ENCODE results near the gene GATA5. TPM values are rescaled to one million over a fixed set of nuclear protein-coding genes. Genes with fewer than 3 reads are reported as not detected.

The GATA5 gene
- not detected for total RNA-seq
- polyA plus RNA-seq: not detected
- total RNA-seq: not detected

GRCh38 chr20:62475772-62476055 is at the start of gene GATA5:
GATA5 (minus strand) TSS chr20:62475995; CDS start chr20:62475521, 474 bp downstream.
- Histone ChIP-seq H3K9me3 (ENCODE audit: control insufficient read depth in 2 of 3, low read length in 3 of 3) (no peaks in the 10 kb centered on the region), H3K36me3 (ENCODE audit: control insufficient read depth in 2 of 3, insufficient read depth in 3 of 3, low read length in 3 of 3) (no peaks in the 10 kb centered on the region), H3K27me3 (ENCODE audit: control insufficient read depth in 2 of 2, insufficient read depth in 2 of 2, low read length in 2 of 2) (peaks cover 0 to 2% of the 10 kb centered on the region in 2 donors), H3K4me3 (ENCODE audit: low read length) (no peak within 1 kb of the TSS), H3K4me1 (ENCODE audit: control insufficient read depth in 2 of 2, insufficient read depth in 2 of 2, low read length in 2 of 2) (no peaks in the 10 kb centered on the region), H3K27ac (ENCODE audit: low read depth, low read length) (no peak within 1 kb of the TSS)
- Mint-ChIP-seq H3K9me3 (no peaks in the 10 kb centered on the region), H3K4me1 (peaks cover 0 to 10% (median 5%) of the 10 kb centered on the region in 7 donors), H3K4me3 (peak within 1 kb of the TSS in 6 of 10 donors; percentile 29 to 74 (median 67)), H3K27ac (peak within 1 kb of the TSS in 1 of 9 donors; percentile 49), H3K27me3 (peaks cover 31 to 54% (median 43%) of the 10 kb centered on the region in 5 donors), H3K36me3 (peaks cover 0 to 4% (median 0%) of the 10 kb centered on the region in 5 donors)
- ChIA-PET CTCF (no interaction called here), POLR2A (no interaction called here)
- DNase-seq (no peak), ATAC-seq (no peak)
- intact Hi-C loops (cut with micrococcal nuclease): no loop called here

- no peaks in the 10 kb centered on the region for H3K36me3 Mint-ChIP-seq
- ChIA-PET POLR2A (no interaction called here), CTCF (no interaction called here)
- peaks cover 0 to 5% (median 0%) of the 10 kb centered on the region in 7 donors for H3K4me1 Mint-ChIP-seq
- H3K27ac Mint-ChIP-seq: no peak overlapping the region
- no peak for ATAC-seq
- Histone ChIP-seq H3K4me1 (ENCODE audit: control insufficient read depth in 2 of 2, insufficient read depth in 2 of 2, low read length in 2 of 2) (no peaks in the 10 kb centered on the region), H3K4me3 (ENCODE audit: low read length) (no peak overlapping the region), H3K27me3 (ENCODE audit: control insufficient read depth in 2 of 2, insufficient read depth in 2 of 2, low read length in 2 of 2) (peaks cover 0 to 3% of the 10 kb centered on the region in 2 donors), H3K36me3 (ENCODE audit: control insufficient read depth in 2 of 3, insufficient read depth in 3 of 3, low read length in 3 of 3) (no peaks in the 10 kb centered on the region), H3K9me3 (ENCODE audit: control insufficient read depth in 2 of 3, low read length in 3 of 3) (no peaks in the 10 kb centered on the region), H3K27ac (ENCODE audit: low read depth, low read length) (no peak overlapping the region)
- DNase-seq: no peak
- intact Hi-C loops (cut with micrococcal nuclease): no loop called here
- peaks cover 2 to 26% (median 8%) of the 10 kb centered on the region in 5 donors for H3K27me3 Mint-ChIP-seq
- no peak overlapping the region for H3K4me3 Mint-ChIP-seq
- peaks cover 0 to 1% (median 0%) of the 10 kb centered on the region in 11 donors for H3K9me3 Mint-ChIP-seq
These were observed 49.2 kb upstream of the GATA5 start for GRCh38 chr20:62525014-62525413.

- no peak overlapping the region for H3K27ac Mint-ChIP-seq
- intact Hi-C loops (cut with micrococcal nuclease): loop anchor here in 1 of 2 donors (1.0 kb wide), 1 partner anchor 24 kb away; no protein-coding TSS in a partner anchor
- H3K4me3 Mint-ChIP-seq: peak overlapping the region in 1 of 10 donors; percentile 14
These were observed 48.7 kb upstream of the GATA5 start for GRCh38 chr20:62524505-62524911.

GRCh38 chr20:62523473-62524203 is 47.8 kb upstream of the GATA5 start:
- no peak overlapping the region for H3K27ac Mint-ChIP-seq
- CTCF ChIA-PET: no interaction called here
- ATAC-seq: peak; percentile 59
- H3K36me3 Mint-ChIP-seq: no peaks in the 10 kb centered on the region
- Histone ChIP-seq H3K27me3 (ENCODE audit: control insufficient read depth in 2 of 2, insufficient read depth in 2 of 2, low read length in 2 of 2) (peaks cover 0 to 3% of the 10 kb centered on the region in 2 donors), H3K27ac (ENCODE audit: low read depth, low read length) (no peak overlapping the region), H3K36me3 (ENCODE audit: control insufficient read depth in 2 of 3, insufficient read depth in 3 of 3, low read length in 3 of 3) (no peaks in the 10 kb centered on the region), H3K4me1 (ENCODE audit: control insufficient read depth in 2 of 2, insufficient read depth in 2 of 2, low read length in 2 of 2) (no peaks in the 10 kb centered on the region), H3K9me3 (ENCODE audit: control insufficient read depth in 2 of 3, low read length in 3 of 3) (no peaks in the 10 kb centered on the region), H3K4me3 (ENCODE audit: low read length) (no peak overlapping the region)
- peaks cover 2 to 26% (median 8%) of the 10 kb centered on the region in 5 donors for H3K27me3 Mint-ChIP-seq
- peaks cover 0 to 1% (median 0%) of the 10 kb centered on the region in 11 donors for H3K9me3 Mint-ChIP-seq
- H3K4me3 Mint-ChIP-seq: peak overlapping the region in 1 of 10 donors; percentile 12
- H3K4me1 Mint-ChIP-seq: peaks cover 0 to 5% (median 0%) of the 10 kb centered on the region in 7 donors
- DNase-seq: peak in 3 of 9 donors; percentile 17 to 76 (median 26)
- intact Hi-C loops (cut with micrococcal nuclease): loop anchor here in 1 of 2 donors (1.0 kb wide), 1 partner anchor 23 kb away; no protein-coding TSS in a partner anchor
- POLR2A ChIA-PET: no interaction called here

More at GRCh38 chr20:62524505-62524911, 48.7 kb upstream of the GATA5 start:
- no peak overlapping the region for H3K4me3 ChIP-seq (ENCODE audit: low read length)
- ATAC-seq: no peak
- H3K27ac ChIP-seq (ENCODE audit: low read depth, low read length): no peak overlapping the region
- POLR2A ChIA-PET: no interaction called here
- no peak for DNase-seq
- Mint-ChIP-seq H3K4me1 (peaks cover 0 to 5% (median 0%) of the 10 kb centered on the region in 7 donors), H3K9me3 (peaks cover 0 to 1% (median 0%) of the 10 kb centered on the region in 11 donors), H3K36me3 (no peaks in the 10 kb centered on the region), H3K27me3 (peaks cover 2 to 26% (median 8%) of the 10 kb centered on the region in 5 donors)
- CTCF ChIA-PET: no interaction called here
- H3K9me3 ChIP-seq (ENCODE audit: control insufficient read depth in 2 of 3, low read length in 3 of 3): no peaks in the 10 kb centered on the region
- no peaks in the 10 kb centered on the region for H3K36me3 ChIP-seq (ENCODE audit: control insufficient read depth in 2 of 3, insufficient read depth in 3 of 3, low read length in 3 of 3)
- H3K4me1 ChIP-seq (ENCODE audit: control insufficient read depth in 2 of 2, insufficient read depth in 2 of 2, low read length in 2 of 2): no peaks in the 10 kb centered on the region
- H3K27me3 ChIP-seq (ENCODE audit: control insufficient read depth in 2 of 2, insufficient read depth in 2 of 2, low read length in 2 of 2): peaks cover 0 to 3% of the 10 kb centered on the region in 2 donors

- no peak overlapping the region for H3K4me3 Mint-ChIP-seq
- CTCF ChIA-PET: no interaction called here
- intact Hi-C loops (cut with micrococcal nuclease): no loop called here
- Histone ChIP-seq H3K36me3 (ENCODE audit: control insufficient read depth in 2 of 3, insufficient read depth in 3 of 3, low read length in 3 of 3) (no peaks in the 10 kb centered on the region), H3K27ac (ENCODE audit: low read depth, low read length) (no peak overlapping the region), H3K9me3 (ENCODE audit: control insufficient read depth in 2 of 3, low read length in 3 of 3) (no peaks in the 10 kb centered on the region), H3K27me3 (ENCODE audit: control insufficient read depth in 2 of 2, insufficient read depth in 2 of 2, low read length in 2 of 2) (peaks cover 0 to 3% of the 10 kb centered on the region in 2 donors), H3K4me3 (ENCODE audit: low read length) (no peak overlapping the region), H3K4me1 (ENCODE audit: control insufficient read depth in 2 of 2, insufficient read depth in 2 of 2, low read length in 2 of 2) (no peaks in the 10 kb centered on the region)
- peaks cover 0 to 1% (median 0%) of the 10 kb centered on the region in 11 donors for H3K9me3 Mint-ChIP-seq
- POLR2A ChIA-PET: no interaction called here
- peaks cover 0 to 5% (median 0%) of the 10 kb centered on the region in 7 donors for H3K4me1 Mint-ChIP-seq
- DNase-seq (no peak), ATAC-seq (no peak)
- H3K27ac Mint-ChIP-seq: no peak overlapping the region
- H3K27me3 Mint-ChIP-seq: peaks cover 2 to 26% (median 8%) of the 10 kb centered on the region in 5 donors
- H3K36me3 Mint-ChIP-seq: no peaks in the 10 kb centered on the region
These were observed 47.1 kb upstream of the GATA5 start for GRCh38 chr20:62522748-62523396.

GRCh38 chr20:62519826-62520225 is 44.0 kb upstream of the GATA5 start:
- Histone ChIP-seq H3K4me1 (ENCODE audit: control insufficient read depth in 2 of 2, insufficient read depth in 2 of 2, low read length in 2 of 2) (no peaks in the 10 kb centered on the region), H3K4me3 (ENCODE audit: low read length) (no peak overlapping the region), H3K27me3 (ENCODE audit: control insufficient read depth in 2 of 2, insufficient read depth in 2 of 2, low read length in 2 of 2) (peaks cover 0 to 3% of the 10 kb centered on the region in 2 donors), H3K27ac (ENCODE audit: low read depth, low read length) (no peak overlapping the region), H3K36me3 (ENCODE audit: control insufficient read depth in 2 of 3, insufficient read depth in 3 of 3, low read length in 3 of 3) (no peaks in the 10 kb centered on the region), H3K9me3 (ENCODE audit: control insufficient read depth in 2 of 3, low read length in 3 of 3) (no peaks in the 10 kb centered on the region)
- ATAC-seq: no peak
- Mint-ChIP-seq H3K9me3 (no peaks in the 10 kb centered on the region), H3K4me1 (peaks cover 0 to 5% (median 0%) of the 10 kb centered on the region in 7 donors), H3K27ac (no peak overlapping the region), H3K4me3 (no peak overlapping the region), H3K27me3 (peaks cover 0 to 16% (median 3%) of the 10 kb centered on the region in 5 donors), H3K36me3 (no peaks in the 10 kb centered on the region)
- no peak for DNase-seq
- ChIA-PET CTCF (no interaction called here), POLR2A (no interaction called here)
- intact Hi-C loops (cut with micrococcal nuclease): no loop called here
